Stimulated activated CD4-positive, alpha-beta T cell treated with anti-CD3 and anti-CD28 coated beads, TNF-alpha, amount 100 ng/mL, for 24 hours (primary cell): ENCODE measurements around the gene SCN4B.

Experiments used
- DNase-seq, 3 experiments: peaks; one replicate each; pipeline ENCODE4 v3.0.0-alpha.2; 2020; ENCODE audit warnings: low read depth in 3 of 3

SCN4B gene

GRCh38 chr11:118174006-118174567 lies 21.5 kb upstream of the SCN4B start:
- DNase-seq, result no peak

GRCh38 chr11:118172356-118172755 lies 19.7 kb upstream of the SCN4B start:
- DNase-seq, result no peak

- peak; percentile 53 to 68 (median 57) for DNase-seq
Observed at GRCh38 chr11:118171269-118172062, 18.8 kb upstream of the SCN4B start.

GRCh38 chr11:118170882-118171268 lies 18.3 kb upstream of the SCN4B start:
- no peak for DNase-seq

DNA sequence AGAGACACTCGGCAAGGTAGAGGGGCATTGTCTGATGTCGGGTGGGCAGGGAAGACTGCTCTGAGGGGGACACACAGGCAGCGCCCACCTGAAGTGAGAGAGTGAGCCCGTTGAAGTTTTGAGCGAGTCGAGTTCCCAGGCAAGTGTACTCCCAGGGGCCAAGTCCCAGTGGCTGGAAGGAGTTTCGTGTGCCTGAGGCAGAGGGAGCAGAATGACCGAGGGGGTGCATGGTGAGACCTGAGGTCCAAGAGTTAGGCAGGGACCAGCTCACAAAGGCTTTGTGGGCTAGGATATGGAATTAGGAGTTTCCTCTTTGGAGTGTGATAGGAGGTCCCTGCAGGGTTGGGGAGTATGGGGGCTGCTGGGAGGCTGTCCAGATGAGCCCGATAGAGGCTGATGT lies 17.6 kb upstream of the SCN4B start:
- DNase-seq, result no peak

GRCh38 chr11:118169300-118170140 lies 16.9 kb upstream of the SCN4B start:
- DNase-seq, result no peak

GRCh38 chr11:118168751-118169150 lies 16.1 kb upstream of the SCN4B start:
- no peak for DNase-seq

DNA sequence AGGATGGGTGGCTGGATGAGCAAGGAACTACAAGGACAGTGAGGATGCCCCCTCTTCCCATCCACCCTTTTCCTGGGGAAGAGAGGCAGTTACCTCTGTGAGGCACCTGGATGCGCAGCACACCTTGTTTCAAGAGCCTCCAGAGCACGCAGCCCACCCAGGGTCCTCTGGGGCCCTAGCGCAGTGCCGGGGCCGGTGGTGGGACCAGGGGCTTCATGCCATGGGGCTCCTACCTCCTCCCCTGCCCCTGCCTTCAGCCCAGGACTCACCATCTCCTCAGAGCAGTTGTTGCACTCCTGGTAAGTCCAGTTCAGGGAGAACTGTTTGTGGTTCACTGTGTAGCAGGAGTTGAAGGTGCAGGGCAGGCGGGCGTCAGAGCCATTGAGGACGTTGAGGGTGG lies 15.7 kb upstream of the SCN4B start:
- DNase-seq, result no peak

DNA sequence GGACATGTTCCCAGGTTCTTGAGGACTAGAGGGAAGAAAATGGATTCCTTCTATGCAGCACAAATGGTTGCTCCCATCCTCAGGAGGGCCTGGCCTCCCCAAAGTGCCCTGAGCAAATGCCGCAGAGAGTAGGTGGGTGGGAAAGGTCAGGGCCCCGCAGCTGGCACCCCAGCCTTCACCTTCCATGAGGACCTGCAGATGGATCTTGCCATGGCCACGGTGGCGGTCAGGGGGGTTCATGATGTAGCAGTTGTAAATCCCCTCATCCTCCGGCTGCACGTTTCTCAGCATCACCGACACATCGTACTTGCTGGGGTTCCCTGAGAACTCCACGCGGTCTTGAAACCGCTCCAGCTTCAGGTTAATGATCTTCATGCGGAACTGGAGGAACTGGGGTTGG lies 15.3 kb upstream of the SCN4B start:
- DNase-seq, result no peak

GRCh38 chr11:118167253-118167652 lies 14.6 kb upstream of the SCN4B start:
- DNase-seq, result no peak

DNA sequence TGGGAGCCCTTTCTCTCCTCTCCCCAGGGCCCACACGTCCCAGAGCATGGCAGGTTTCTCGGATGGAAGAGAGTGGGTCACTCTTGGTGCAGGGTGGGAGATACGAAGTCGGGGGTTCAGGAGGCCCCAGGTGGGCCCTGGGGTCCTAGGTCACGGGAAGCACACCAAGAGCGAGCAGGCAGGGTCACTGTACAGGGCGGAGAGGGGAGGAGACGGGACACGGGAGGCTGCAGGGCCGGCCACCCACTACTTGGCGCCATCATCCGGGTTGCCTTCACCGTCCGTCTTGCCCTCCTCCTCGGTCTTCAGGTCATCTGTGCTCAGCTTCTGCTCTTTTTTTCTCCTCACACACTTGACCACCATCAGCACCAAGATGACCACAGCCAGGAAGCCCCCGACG lies 14.0 kb upstream of the SCN4B start:
- DNase-seq, result no peak

DNA sequence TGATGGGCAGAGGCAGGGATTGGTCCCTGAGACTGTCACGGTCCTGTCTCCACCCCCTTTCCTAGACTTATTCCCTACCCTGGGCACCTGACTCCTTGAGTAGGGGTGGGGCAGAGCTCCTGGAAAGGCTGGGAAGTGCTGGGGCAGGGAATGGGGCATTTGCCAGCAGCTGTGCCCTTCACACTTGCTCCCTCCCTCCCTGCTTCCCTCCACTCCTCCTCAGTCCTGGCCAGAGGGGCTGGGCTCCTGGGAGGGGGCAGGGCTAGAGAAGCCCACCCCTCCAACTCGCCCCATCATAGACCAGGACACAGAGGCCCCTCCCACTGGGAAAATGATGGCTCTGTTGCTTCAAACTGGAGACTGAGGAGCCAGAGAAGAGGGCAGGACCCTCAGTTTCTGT lies 12.3 kb upstream of the SCN4B start:
- DNase-seq, result no peak

GRCh38 chr11:118163494-118163893 lies 10.9 kb upstream of the SCN4B start:
- DNase-seq, result no peak

GRCh38 chr11:118162846-118163245 lies 10.2 kb upstream of the SCN4B start:
- DNase-seq, result no peak

DNA sequence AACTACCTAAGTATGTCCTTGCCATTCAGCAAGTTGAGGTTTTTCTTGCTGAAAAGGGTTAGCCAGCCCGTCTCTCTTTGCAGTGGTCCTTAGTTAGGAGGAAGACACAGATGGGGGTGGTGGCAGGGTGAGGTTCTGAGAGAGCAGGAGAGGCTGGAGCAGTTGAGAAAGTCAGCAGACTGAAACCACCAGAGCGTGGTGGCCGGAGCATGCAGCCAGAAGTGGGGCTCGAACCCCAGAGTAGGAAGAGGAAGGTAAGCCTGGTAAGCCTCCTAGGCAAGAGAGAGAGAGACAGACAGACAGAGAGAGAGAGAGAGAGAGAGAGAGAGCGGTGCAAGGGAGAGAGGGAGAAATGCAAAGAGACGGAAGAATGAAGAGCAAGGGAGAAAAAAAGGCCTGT lies 9.2 kb upstream of the SCN4B start:
- DNase-seq, result no peak

DNA sequence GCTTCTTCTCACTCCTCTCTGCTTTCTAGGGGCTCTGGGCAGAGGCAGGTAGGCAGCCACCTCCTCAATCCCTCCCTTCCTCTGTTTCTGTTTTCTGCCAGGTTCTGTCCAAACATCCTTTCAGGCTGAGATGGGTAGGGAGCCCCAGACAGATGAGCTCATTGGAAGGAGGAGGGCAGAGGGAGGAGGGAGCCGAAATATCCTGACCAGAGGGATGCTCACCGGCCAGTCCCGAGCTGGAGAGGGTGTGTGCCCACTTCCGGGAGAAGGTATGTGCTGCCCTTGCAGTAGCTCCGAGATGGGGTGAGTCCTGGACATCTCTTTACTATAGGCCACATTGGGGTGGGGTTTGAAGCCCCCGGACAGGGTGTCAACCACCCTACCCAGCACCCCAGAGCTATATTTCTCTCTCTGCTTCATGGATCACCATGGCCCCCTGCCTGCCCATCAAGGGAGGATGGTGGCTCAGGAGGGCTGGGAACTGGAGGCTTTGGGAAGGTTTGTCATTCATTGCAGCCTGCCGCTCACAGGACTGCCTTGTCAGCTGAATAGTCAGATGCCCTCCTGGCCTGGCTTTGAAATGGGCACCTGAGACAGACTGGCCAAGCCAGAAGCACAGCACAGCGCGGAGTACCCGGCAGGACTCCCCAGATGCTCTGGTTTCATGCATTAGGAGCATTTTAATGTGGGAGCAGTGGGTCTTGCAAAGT lies 4.7 kb upstream of the SCN4B start:
- no peak for DNase-seq

DNA sequence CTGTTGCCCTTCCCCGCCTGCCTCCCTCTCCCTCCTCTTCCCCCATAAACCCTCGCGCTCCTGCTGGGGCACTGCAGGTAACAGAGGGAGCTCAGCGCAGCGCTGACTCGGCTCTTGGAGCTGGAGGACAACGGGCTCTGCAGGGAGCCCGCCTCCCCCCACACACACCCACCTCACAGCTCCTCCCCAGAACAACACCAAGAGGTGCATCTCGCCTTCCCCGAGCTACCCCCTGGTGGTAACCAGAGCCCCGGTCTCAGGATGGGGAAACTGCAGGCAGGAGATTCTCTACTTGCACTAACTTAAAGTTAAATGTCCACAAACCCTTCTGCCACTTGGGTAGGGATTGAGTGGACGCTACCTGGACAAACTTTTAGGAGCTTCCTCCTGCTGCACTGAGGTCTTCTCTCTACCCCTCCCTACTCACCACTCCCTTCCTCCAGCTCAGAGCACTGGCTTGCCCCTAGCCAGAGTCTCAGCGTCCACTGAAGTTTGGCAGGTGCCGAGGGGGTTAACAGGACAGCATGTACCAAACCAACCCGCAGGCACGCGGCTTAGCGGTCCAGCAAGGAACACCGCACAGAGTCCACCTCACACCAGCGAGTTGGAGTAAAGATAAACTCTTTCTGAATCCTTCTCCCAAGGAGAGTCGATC lies 4.0 kb upstream of the SCN4B start:
- peak in 1 of 3 experiments; percentile 20 for DNase-seq

DNA sequence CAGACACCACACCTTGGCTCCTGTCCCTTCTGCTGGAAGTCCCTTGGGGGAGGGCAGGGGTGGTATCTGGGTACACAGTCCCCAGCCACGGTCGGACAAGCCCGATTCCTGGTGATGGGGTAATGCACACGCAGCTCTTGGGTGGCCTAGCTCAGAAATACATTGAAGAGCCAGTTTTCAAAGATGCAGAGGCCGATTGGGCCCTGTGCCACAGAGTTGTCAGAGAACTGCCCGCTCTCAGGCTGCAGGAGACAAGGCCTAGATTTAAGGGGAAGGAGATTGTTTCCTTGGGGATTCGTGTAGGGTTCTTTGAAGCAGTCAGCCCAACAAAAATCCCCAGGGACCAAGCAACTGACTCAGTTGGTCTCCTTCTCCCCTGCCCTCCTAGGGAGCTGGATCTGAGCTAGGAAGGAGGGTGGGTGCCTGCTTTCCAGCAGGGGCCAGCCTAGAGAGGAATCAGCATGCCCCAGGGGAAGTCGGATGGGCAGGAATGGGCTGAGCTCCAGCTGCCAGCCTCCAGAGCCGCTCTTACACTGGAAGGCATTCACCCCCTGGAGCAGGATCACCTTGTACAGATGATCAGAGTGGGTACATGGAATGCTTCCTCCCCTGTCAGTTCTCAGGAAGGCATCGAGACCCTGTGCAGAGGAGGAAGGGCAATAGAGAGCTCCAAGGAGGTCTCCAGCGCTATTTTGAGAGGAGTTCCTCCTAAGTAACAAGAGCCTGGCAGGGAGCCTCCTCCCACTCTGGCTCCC lies 3.3 kb upstream of the SCN4B start:
- DNase-seq, result no peak

- no peak for DNase-seq
Observed at GRCh38 chr11:118154641-118155040, 2.0 kb upstream of the SCN4B start.

DNA sequence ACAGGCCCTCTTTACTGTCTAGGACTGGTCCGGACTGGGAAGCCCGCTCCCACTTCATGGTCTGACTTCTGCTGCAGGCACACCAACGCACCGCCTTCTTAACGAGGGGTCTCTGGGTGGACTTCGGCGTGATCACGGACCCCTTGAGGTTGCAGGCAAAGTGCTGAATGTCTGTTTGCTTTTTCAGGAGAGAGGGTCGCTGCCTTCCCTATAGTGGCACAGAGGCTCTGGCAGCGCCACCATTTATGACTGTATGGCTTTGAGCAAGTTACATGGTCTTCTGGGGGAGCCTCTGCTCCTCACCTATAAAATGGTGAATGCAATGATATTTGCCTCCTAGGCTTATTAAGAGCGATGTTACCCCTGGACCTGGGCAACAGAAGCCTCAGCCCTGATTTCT lies 1.4 kb upstream of the SCN4B start:
- no peak for DNase-seq

GRCh38 chr11:118153516-118153915 lies 893 bp upstream of the SCN4B start:
- DNase-seq, result no peak
